ENCODE data around the gene GRAMD2A. TPM values are rescaled to one million over a fixed set of nuclear protein-coding genes. Genes with fewer than 3 reads are reported as not detected.

The GRAMD2A gene
- total RNA-seq, 4 donors from 2014 or later, result 0.67 to 4.1 TPM; not detected in 2

DNA sequence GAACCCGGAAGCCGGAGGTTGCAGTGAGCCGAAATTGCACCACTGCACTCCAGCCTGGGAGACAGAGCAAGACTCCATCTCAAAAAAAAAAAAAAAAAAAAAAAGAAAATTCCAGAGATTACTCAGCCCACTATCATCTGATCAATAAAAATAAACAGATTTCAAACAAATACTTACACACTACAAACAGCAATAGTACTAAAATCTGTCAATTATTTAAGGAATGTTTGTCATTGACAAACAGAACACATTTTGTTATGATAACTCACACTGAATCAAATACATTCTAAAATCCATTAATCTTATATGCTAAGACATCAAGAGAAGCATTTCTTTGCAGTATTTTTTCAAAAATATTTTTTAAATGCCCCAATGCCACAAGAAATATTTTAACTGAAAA lies 87.2 kb downstream of the GRAMD2A start:
- Histone ChIP-seq H3K9me3 (no peaks in the 10 kb centered on the region), H3K36me3 (no peaks in the 10 kb centered on the region), H3K4me1 (peaks cover 0 to 10% of the 10 kb centered on the region in 2 donors), H3K4me3 (no peak overlapping the region), H3K27me3 (no peaks in the 10 kb centered on the region), H3K27ac (no peak overlapping the region)
- no peak for DNase-seq
- no peak for TF ChIP-seq POLR2A (IDR thresholded peaks at IDR 0.05)
- TF ChIP-seq, protein P1, sequence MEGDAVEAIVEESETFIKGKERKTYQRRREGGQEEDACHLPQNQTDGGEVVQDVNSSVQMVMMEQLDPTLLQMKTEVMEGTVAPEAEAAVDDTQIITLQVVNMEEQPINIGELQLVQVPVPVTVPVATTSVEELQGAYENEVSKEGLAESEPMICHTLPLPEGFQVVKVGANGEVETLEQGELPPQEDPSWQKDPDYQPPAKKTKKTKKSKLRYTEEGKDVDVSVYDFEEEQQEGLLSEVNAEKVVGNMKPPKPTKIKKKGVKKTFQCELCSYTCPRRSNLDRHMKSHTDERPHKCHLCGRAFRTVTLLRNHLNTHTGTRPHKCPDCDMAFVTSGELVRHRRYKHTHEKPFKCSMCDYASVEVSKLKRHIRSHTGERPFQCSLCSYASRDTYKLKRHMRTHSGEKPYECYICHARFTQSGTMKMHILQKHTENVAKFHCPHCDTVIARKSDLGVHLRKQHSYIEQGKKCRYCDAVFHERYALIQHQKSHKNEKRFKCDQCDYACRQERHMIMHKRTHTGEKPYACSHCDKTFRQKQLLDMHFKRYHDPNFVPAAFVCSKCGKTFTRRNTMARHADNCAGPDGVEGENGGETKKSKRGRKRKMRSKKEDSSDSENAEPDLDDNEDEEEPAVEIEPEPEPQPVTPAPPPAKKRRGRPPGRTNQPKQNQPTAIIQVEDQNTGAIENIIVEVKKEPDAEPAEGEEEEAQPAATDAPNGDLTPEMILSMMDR (IDR thresholded peaks at IDR 0.05), result no peak
- intact Hi-C loops (cut with DNase I; ENCODE audit: low total_unique reads), result no loop called here

Other genes starting within 250 kb of the GRAMD2A start
- gene MYO9A, start 79.6 kb downstream of the GRAMD2A start, total RNA-seq, result 100 to 1,000 TPM in 2 of 4 donors, 10 to 100 TPM in 2; 45.6 to 141 (median 90.0) TPM
- gene SENP8, start 79.4 kb downstream of the GRAMD2A start, total RNA-seq, result 1 to 10 TPM in 3 of 4 donors, under 1 TPM in 1; 0.77 to 5.6 (median 3.5) TPM
- gene PKM, start 33.4 kb upstream of the GRAMD2A start, total RNA-seq, result 100 to 1,000 TPM; 101 to 443 (median 191) TPM
- 100 to 1,000 TPM in 1 of 4 donors, 10 to 100 TPM in 3; 32.1 to 111 (median 55.6) TPM for gene PARP6, start 74.8 kb upstream of the GRAMD2A start, total RNA-seq
- 10 to 100 TPM in 1 of 4 donors, 1 to 10 TPM in 3; 1.9 to 12.3 (median 5.6) TPM for gene CELF6, start 122.4 kb upstream of the GRAMD2A start, total RNA-seq
- 10 to 100 TPM; 14.9 to 86.0 (median 52.9) TPM for gene HEXA, start 178.2 kb upstream of the GRAMD2A start, total RNA-seq
- not detected for gene TMEM202, start 200.5 kb upstream of the GRAMD2A start, total RNA-seq

All from uterus (tissue), 4 donors.